GM21367 (cell line): ENCODE measurements around the gene DYNLT2B.
"Not testable (repeated sequence)": the region's sequence is repeated elsewhere in the genome, so short reads cannot be mapped to it uniquely, and the experiment has no call there.

Experiments
- ATAC-seq: cut with Tn5 transposase; IDR thresholded peaks from one replicate; pipeline ENCODE4 v1.9.1; 2021; ENCODE audit not compliant: unreplicated experiment

The DYNLT2B gene

DNA sequence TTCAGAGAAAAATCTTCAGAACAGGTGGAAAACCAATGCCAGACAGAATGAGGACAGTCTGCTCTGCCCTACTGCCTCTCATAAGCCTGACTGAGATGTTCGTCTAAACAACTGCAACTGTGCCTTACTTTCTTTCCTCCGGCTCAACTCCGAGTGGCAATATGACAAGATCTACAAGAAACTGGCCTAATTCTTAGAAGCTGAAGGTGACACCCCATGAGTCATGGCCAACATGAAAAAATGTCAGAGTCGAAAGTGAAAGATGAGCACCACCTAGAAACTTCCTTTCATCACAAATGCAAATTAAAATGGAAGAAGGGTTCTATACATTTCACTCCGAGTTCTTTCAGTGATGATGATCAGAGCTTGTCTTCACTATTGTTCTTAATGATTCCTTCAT, 43.5 kb downstream of the DYNLT2B start:
- peak; percentile 83 for ATAC-seq

- no peak for ATAC-seq
These were observed 44.4 kb downstream of the DYNLT2B start for GRCh38 chr3:196273655-196274054.

DNA sequence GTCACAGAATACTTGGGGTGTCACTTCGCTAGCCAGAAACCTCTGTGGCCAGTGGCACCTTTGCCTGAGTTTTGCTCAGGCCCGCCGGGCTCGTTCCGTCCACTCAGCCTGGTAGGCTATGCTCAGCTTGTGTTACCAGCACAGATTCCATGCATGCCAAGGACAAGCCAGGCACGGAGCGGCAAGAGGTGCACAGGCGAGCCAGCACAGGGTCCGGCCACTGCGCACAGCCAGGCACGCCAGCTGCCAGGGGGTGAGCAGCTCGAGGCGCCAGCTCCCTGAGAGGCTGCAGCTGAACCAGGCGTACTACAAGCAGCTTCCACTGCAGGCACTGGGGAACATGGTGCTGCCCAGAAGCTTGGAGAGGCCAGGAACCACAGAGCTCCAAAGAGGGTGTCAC, 45.2 kb downstream of the DYNLT2B start:
- ATAC-seq = no peak

- no peak for ATAC-seq
These were observed 47.5 kb downstream of the DYNLT2B start for GRCh38 chr3:196270499-196270898.

GRCh38 chr3:196268284-196269163, 49.5 kb downstream of the DYNLT2B start:
- no peak for ATAC-seq

GRCh38 chr3:196263819-196264218, 54.2 kb downstream of the DYNLT2B start:
- no peak for ATAC-seq

- ATAC-seq = no peak
These were observed 57.3 kb downstream of the DYNLT2B start for GRCh38 chr3:196260784-196261183.

DNA sequence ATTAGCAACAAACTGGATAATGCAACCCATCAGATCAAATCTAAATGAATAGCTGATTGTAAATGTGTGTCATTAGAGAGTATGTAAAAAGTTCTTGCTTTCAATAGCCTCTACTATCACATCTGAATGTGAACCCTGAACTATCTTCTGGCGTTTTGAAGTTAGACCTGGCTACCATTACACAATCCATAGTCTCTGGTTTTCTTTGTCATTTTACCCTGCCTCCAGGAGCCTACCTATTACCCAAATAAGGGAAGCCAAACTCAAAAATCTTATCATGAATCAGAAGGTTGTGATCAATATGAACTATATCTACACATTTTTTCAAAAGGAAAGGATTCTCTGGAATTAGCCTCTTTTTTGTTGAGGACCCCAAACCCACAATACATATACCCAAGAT, 62.3 kb downstream of the DYNLT2B start:
- no peak for ATAC-seq

GRCh38 chr3:196254376-196255283, 63.4 kb downstream of the DYNLT2B start:
- no peak for ATAC-seq

DNA sequence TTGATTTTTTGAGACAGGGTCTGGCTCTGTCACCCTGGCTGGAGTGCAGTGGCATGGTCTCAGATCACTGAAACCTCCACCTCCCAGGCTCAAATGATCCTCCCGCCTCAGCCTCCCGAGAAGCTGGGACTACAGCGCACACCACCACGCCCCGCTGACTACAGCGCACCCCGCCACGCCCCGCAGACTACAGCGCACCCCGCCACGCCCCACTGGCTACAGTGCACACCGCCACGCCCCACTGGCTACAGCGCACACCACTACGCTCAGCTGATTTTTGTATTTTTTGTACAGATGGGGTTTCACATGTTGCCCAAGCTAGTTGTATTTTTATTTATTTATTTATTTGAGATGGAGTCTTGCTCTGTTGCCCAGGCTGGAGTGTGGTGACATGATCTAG, 66.1 kb downstream of the DYNLT2B start:
- ATAC-seq = no peak

- no peak for ATAC-seq
These were observed 71.3 kb downstream of the DYNLT2B start for GRCh38 chr3:196246612-196247308.

GRCh38 chr3:196244166-196244565, 73.9 kb downstream of the DYNLT2B start:
- ATAC-seq = not testable (repeated sequence)

- no peak for ATAC-seq
These were observed 76.3 kb downstream of the DYNLT2B start for GRCh38 chr3:196241704-196242103.
